HepG2 (cell line): ENCODE data around the gene BCAS3. TPM values are rescaled to one million over a fixed set of nuclear protein-coding genes. Genes with fewer than 3 reads are reported as not detected.

Experiments
- ATAD3A ChIP-seq: sonication (generic); formaldehyde crosslinking; IDR thresholded peaks from 2 replicates; pipeline ENCODE4 v1.4.0; 2020; ENCODE audit warnings: missing genetic modification reagents
- CC2D1A ChIP-seq: sonication (generic); formaldehyde crosslinking; IDR thresholded peaks from 2 replicates; pipeline ENCODE4 v1.8.1; 2023; ENCODE audit warnings: mild to moderate bottlenecking, missing genetic modification reagents
- CENPBD1 ChIP-seq: sonication (generic); formaldehyde crosslinking; IDR thresholded peaks from 2 replicates; pipeline ENCODE4 v1.8.0; 2022; ENCODE audit warnings: missing genetic modification reagents, low read depth, mild to moderate bottlenecking, borderline replicate concordance
- EHMT2 ChIP-seq: fragments of 200-600 bp; sonication (generic); IDR thresholded peaks from 2 replicates; pipeline ENCODE4 v1.7.0; 2017; ENCODE audit warnings: antibody characterized with exemption, low read depth, low read length, borderline replicate concordance
- ERF ChIP-seq: IDR thresholded peaks from 2 replicates; pipeline ENCODE4 v1.6.1; 2018; ENCODE audit warnings: missing biosample characterization, missing genetic modification reagents
- MXD4 ChIP-seq: IDR thresholded peaks from 2 replicates; pipeline ENCODE4 v1.6.1; 2016; ENCODE audit warnings: mild to moderate bottlenecking, missing biosample characterization, missing genetic modification reagents
- ZFX ChIP-seq: sonication (generic); formaldehyde crosslinking; IDR thresholded peaks from 2 replicates; pipeline ENCODE4 v1.4.0; 2020; ENCODE audit warnings: mild to moderate bottlenecking, low read depth, missing genetic modification reagents, moderate library complexity
- ZNF274 ChIP-seq: sonication (generic); formaldehyde crosslinking; IDR thresholded peaks from 2 replicates; pipeline ENCODE4 v1.5.1; 2020; ENCODE audit warnings: mild to moderate bottlenecking, missing genetic modification reagents
- ZNF280B ChIP-seq: sonication (generic); formaldehyde crosslinking; IDR thresholded peaks from 2 replicates; pipeline ENCODE4 v1.5.0; 2020; ENCODE audit warnings: missing genetic modification reagents, mild to moderate bottlenecking, borderline replicate concordance
- ZNF326 ChIP-seq: sonication (generic); formaldehyde crosslinking; IDR thresholded peaks from 2 replicates; pipeline ENCODE4 v1.4.0; 2020; ENCODE audit warnings: missing genetic modification reagents, borderline replicate concordance
- ZNF407 ChIP-seq: sonication (generic); formaldehyde crosslinking; IDR thresholded peaks from one replicate; pipeline ENCODE4 v1.5.1; 2020; ENCODE audit warnings: mild to moderate bottlenecking, missing genetic modification reagents; ENCODE audit errors: not compliant biosample characterization
- ZNF431 ChIP-seq: sonication (generic); formaldehyde crosslinking; IDR thresholded peaks from 2 replicates; pipeline ENCODE4 v1.9.0; 2022; ENCODE audit warnings: missing genetic modification reagents, low read depth, mild to moderate bottlenecking, borderline replicate concordance
- ZNF574 ChIP-seq: sonication (generic); formaldehyde crosslinking; IDR thresholded peaks from 2 replicates; pipeline ENCODE4 v1.4.0; 2020; ENCODE audit warnings: missing genetic modification reagents
- ZNF816 ChIP-seq: sonication (generic); formaldehyde crosslinking; IDR thresholded peaks from 2 replicates; pipeline ENCODE4 v1.8.0; 2022; ENCODE audit warnings: missing genetic modification reagents, mild to moderate bottlenecking, borderline replicate concordance
- polyA plus RNA-seq, 8 experiments: library from polyadenylated mRNA; depleted of rRNA in 3 of 8; stranded (reverse) in 7 of 8; unstranded in 1 of 8; fragments of >200 nt; fragmentation: Illumina TruSeq in 4 of 8; extraction: Trizol in 4 of 8; gene quantifications; 2 replicates each; pipeline versions ENCODE4 v1.2.1 to v1.2.3, GENCODE V29; 2011 to 2016; ENCODE audit warnings: low read depth in 4 of 8, missing spikeins in 1 of 8, mixed read lengths in 1 of 8; ENCODE audit not compliant: insufficient read depth in 1 of 8
- total RNA-seq, 5 experiments: library from RNA; depleted of rRNA; stranded (reverse); fragments of >200 nt; fragmentation: Illumina TruSeq; extraction: Trizol; gene quantifications; 2 replicates each; pipeline ENCODE4 v1.2.3, GENCODE V29; 2016; ENCODE audit warnings: low read depth in 1 of 5

The BCAS3 gene
- total and polyA plus RNA-seq, 2 of the 13 experiments (the other 11 are each of a cell fraction or from before 2014, with no cell fraction given): 10.7 to 11.2 TPM

GRCh38 chr17:61400066-61400716, 722.5 kb downstream of the BCAS3 start (continued):
- no peak for TF ChIP-seq ZNF574
- no peak for TF ChIP-seq CENPBD1 (CRISPR knock-in tag)
- TF ChIP-seq MXD4: no peak
- TF ChIP-seq ZNF816 (CRISPR knock-in tag): no peak
- no peak for TF ChIP-seq ZNF274 (CRISPR knock-in tag)
- TF ChIP-seq ZNF407 (CRISPR knock-in tag): no peak
- no peak for TF ChIP-seq ZNF280B
- no peak for TF ChIP-seq ZNF431 (CRISPR knock-in tag)
- peak; percentile 2; the same call in 1 of the 2 replicates for TF ChIP-seq ZFX (CRISPR knock-in tag)
- TF ChIP-seq ATAD3A (CRISPR knock-in tag): no peak
- no peak for TF ChIP-seq ZNF326
- no peak for TF ChIP-seq ERF (CRISPR knock-in tag)
- TF ChIP-seq EHMT2: no peak
- TF ChIP-seq CC2D1A: no peak
